GM12878 (cell line): ENCODE measurements around the gene NR2C2AP. TPM values are rescaled to one million over a fixed set of nuclear protein-coding genes. Genes with fewer than 3 reads are reported as not detected.
A peak's percentile ranks its signal among the peaks of the same experiment; 100 is the strongest.

ENCODE experiments used
- CBFB ChIP-seq: IDR thresholded peaks from 2 replicates; pipeline ENCODE4 v1.6.1; 2016; ENCODE audit warnings: antibody characterized with exemption, low read depth
- FOS ChIP-seq: IDR thresholded peaks from 3 replicates; pipeline ENCODE4 v1.6.1; 2011; ENCODE audit warnings: borderline replicate concordance; ENCODE audit not compliant: insufficient read length; ENCODE audit errors: extremely low read depth
- JUNB ChIP-seq: IDR thresholded peaks from 2 replicates; pipeline ENCODE4 v1.6.1; 2016; ENCODE audit warnings: antibody characterized with exemption, mild to moderate bottlenecking
- KDM1A ChIP-seq: fragments of 200-600 bp; sonication (generic); IDR thresholded peaks from 2 replicates; pipeline ENCODE4 v1.6.1; 2016; ENCODE audit warnings: borderline replicate concordance
- MTA2 ChIP-seq: fragments of 450-650 bp; IDR thresholded peaks from 2 replicates; pipeline ENCODE4 v1.6.1; 2016; ENCODE audit warnings: low read depth, mild to moderate bottlenecking, moderate library complexity
- NFIC ChIP-seq: IDR thresholded peaks from 2 replicates; pipeline ENCODE4 v1.6.1; 2012; ENCODE audit warnings: low read depth, mild to moderate bottlenecking, inconsistent platforms, low read length, moderate library complexity
- NFYB ChIP-seq: IDR thresholded peaks from 2 replicates; pipeline ENCODE4 v1.6.1; 2011; ENCODE audit warnings: low read depth, mild to moderate bottlenecking, low read length, improper control_type of control experiment, moderate library complexity; ENCODE audit not compliant: insufficient read depth
- NRF1 ChIP-seq: conservative IDR thresholded peaks from 2 replicates; pipeline ENCODE4 v1.6.1; 2011; ENCODE audit warnings: mild to moderate bottlenecking, low read depth, low read length, improper control_type of control experiment
- PAX5 ChIP-seq: IDR thresholded peaks from 2 replicates; pipeline ENCODE4 v1.6.1; 2011; ENCODE audit warnings: low read depth, low read length, borderline replicate concordance
- PBX3 ChIP-seq: IDR thresholded peaks from 2 replicates; pipeline ENCODE4 v1.6.1; 2011; ENCODE audit warnings: mild to moderate bottlenecking, low read depth, low read length, moderate library complexity; ENCODE audit not compliant: insufficient replicate concordance
- RCOR1 ChIP-seq: conservative IDR thresholded peaks from 2 replicates; pipeline ENCODE4 v1.6.1; 2012; ENCODE audit warnings: low read depth, low read length, improper control_type of control experiment
- RUNX3 ChIP-seq: IDR thresholded peaks from 2 replicates; pipeline ENCODE4 v1.6.1; 2012; ENCODE audit warnings: low read length, inconsistent platforms
- SIX5 ChIP-seq: IDR thresholded peaks from 2 replicates; pipeline ENCODE4 v1.6.1; 2011; ENCODE audit warnings: mild to moderate bottlenecking, low read depth, low read length, moderate library complexity; ENCODE audit not compliant: severe bottlenecking
- SKIL ChIP-seq: fragments of 450-650 bp; IDR thresholded peaks from 2 replicates; pipeline ENCODE4 v1.6.1; 2017; ENCODE audit warnings: mild to moderate bottlenecking, low read depth, inconsistent platforms; ENCODE audit not compliant: poor library complexity, severe bottlenecking
- SMARCA5 ChIP-seq: fragments of 450-650 bp; IDR thresholded peaks from 2 replicates; pipeline ENCODE4 v1.6.1; 2017; ENCODE audit warnings: mild to moderate bottlenecking
- TARDBP ChIP-seq: IDR thresholded peaks from 2 replicates; pipeline ENCODE4 v1.6.1; 2016; ENCODE audit warnings: borderline replicate concordance
- YBX1 ChIP-seq: fragments of 450-650 bp; IDR thresholded peaks from 2 replicates; pipeline ENCODE4 v1.6.1; 2016; ENCODE audit warnings: antibody characterized with exemption
- ZBED1 ChIP-seq: IDR thresholded peaks from 2 replicates; pipeline ENCODE4 v1.6.1; 2016; ENCODE audit warnings: borderline replicate concordance
- polyA plus RNA-seq, 11 experiments: library from polyadenylated mRNA; depleted of rRNA in 4 of 11; unstranded in 6 of 11; stranded (reverse) in 5 of 11; fragments of >200 nt; fragmentation: Nextera tagmentation in 4 of 11; fragmentation: Illumina TruSeq in 1 of 11; extraction: Ambion mirVana in 4 of 11; extraction: Trizol in 1 of 11; gene quantifications; 1 replicate in 1 of 11; 2 replicates in 10 of 11; pipeline versions ENCODE4 v1.2.1 to v1.2.3, GENCODE V29; 2011 to 2016; ENCODE audit warnings: inconsistent platforms in 2 of 11, missing spikeins in 2 of 11, low read depth in 1 of 11
- total RNA-seq, 4 experiments: library from RNA; depleted of rRNA in 3 of 4; stranded (reverse); fragments of >200 nt in 3 of 4; fragmentation: Illumina TruSeq in 1 of 4; extraction: Trizol in 1 of 4; gene quantifications; 2 replicates each; pipeline versions ENCODE4 v1.2.1 to v1.2.3, GENCODE V29; 2013 to 2021
- TF ChIP-seq, protein P1 (sequence below): fragments of 450-650 bp; IDR thresholded peaks from 2 replicates; pipeline ENCODE4 v1.6.1; 2017; ENCODE audit warnings: mild to moderate bottlenecking, moderate library complexity
- TF ChIP-seq, protein P2 (sequence below): fragments of 450-650 bp; IDR thresholded peaks from 2 replicates; pipeline ENCODE4 v1.6.1; 2017; ENCODE audit warnings: low read depth, mild to moderate bottlenecking, moderate library complexity

Gene NR2C2AP
- total and polyA plus RNA-seq, 10 of the 15 experiments (the other 5 are each of a cell fraction or from before 2014, with no cell fraction given) = 21.5 to 44.8 (median 28.1) TPM

DNA sequence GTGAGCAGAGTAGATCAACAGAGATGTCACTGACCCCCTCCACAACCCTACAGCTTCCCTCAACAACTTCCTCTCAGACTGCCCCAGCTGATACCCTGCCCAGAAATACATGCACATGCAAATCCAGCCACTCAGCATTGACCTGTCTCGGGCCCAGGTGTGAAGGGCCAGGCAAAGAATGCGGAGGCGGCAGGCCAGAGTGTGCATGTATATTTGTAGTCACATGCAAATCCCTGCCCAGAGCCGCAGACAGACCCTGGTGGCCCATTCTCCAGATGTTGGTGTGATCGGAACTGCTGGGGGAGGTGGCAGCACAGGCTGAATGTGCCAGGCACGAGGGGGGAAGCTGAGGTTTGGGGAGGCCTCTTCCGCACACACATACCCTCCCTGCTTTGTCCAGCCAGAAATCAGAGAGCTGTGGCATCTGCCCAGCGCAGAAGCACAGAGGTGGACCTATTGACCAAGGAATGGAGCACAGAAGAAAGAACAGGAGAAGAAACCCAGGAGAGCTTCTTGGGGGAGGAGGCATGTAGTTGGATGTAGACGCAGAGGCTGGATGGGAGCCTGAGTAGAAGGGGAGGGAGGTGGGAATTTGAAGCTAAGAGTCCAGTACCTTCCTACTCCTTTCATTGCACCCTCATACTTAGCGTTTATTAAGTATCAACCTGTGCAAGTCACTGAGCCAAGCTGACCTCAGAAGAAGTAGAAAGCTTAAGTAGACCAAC, 47.6 kb downstream of the NR2C2AP start (continued):
- peak; percentile 76 for TF ChIP-seq SKIL
- peak; percentile 75 for TF ChIP-seq CBFB
- no peak for TF ChIP-seq NFYB
- peak; percentile 35; the same call in 1 of the 2 replicates for TF ChIP-seq MTA2
- TF ChIP-seq SIX5 = no peak
- peak; percentile 50; the same call in 1 of the 2 replicates for TF ChIP-seq ZBED1
- TF ChIP-seq SMARCA5 = peak; percentile 32; the same call in 1 of the 2 replicates
- no peak for TF ChIP-seq NRF1
- TF ChIP-seq KDM1A = no peak
- TF ChIP-seq RCOR1 = 0 out of 2 replicates have a peak, but pooled peaks have one; percentile 17
- TF ChIP-seq, protein P1, sequence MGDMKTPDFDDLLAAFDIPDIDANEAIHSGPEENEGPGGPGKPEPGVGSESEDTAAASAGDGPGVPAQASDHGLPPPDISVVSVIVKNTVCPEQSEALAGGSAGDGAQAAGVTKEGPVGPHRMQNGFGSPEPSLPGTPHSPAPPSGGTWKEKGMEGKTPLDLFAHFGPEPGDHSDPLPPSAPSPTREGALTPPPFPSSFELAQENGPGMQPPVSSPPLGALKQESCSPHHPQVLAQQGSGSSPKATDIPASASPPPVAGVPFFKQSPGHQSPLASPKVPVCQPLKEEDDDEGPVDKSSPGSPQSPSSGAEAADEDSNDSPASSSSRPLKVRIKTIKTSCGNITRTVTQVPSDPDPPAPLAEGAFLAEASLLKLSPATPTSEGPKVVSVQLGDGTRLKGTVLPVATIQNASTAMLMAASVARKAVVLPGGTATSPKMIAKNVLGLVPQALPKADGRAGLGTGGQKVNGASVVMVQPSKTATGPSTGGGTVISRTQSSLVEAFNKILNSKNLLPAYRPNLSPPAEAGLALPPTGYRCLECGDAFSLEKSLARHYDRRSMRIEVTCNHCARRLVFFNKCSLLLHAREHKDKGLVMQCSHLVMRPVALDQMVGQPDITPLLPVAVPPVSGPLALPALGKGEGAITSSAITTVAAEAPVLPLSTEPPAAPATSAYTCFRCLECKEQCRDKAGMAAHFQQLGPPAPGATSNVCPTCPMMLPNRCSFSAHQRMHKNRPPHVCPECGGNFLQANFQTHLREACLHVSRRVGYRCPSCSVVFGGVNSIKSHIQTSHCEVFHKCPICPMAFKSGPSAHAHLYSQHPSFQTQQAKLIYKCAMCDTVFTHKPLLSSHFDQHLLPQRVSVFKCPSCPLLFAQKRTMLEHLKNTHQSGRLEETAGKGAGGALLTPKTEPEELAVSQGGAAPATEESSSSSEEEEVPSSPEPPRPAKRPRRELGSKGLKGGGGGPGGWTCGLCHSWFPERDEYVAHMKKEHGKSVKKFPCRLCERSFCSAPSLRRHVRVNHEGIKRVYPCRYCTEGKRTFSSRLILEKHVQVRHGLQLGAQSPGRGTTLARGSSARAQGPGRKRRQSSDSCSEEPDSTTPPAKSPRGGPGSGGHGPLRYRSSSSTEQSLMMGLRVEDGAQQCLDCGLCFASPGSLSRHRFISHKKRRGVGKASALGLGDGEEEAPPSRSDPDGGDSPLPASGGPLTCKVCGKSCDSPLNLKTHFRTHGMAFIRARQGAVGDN = peak; percentile 83
- TF ChIP-seq YBX1 = no peak
- TF ChIP-seq PBX3 = no peak
- TF ChIP-seq FOS = no peak
- peak; percentile 78 for TF ChIP-seq RUNX3
- TF ChIP-seq PAX5 = peak; percentile 25; the same call in 1 of the 2 replicates
- 0 out of 2 replicates have a peak, but pooled peaks have one; percentile 48 for TF ChIP-seq NFIC
- no peak for TF ChIP-seq TARDBP
- TF ChIP-seq JUNB = no peak
- TF ChIP-seq, protein P2, sequence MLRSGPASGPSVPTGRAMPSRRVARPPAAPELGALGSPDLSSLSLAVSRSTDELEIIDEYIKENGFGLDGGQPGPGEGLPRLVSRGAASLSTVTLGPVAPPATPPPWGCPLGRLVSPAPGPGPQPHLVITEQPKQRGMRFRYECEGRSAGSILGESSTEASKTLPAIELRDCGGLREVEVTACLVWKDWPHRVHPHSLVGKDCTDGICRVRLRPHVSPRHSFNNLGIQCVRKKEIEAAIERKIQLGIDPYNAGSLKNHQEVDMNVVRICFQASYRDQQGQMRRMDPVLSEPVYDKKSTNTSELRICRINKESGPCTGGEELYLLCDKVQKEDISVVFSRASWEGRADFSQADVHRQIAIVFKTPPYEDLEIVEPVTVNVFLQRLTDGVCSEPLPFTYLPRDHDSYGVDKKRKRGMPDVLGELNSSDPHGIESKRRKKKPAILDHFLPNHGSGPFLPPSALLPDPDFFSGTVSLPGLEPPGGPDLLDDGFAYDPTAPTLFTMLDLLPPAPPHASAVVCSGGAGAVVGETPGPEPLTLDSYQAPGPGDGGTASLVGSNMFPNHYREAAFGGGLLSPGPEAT = 0 out of 2 replicates have a peak, but pooled peaks have one; percentile 38
